Activated naive CD4-positive, alpha-beta T cell treated with anti-CD3 and anti-CD28 coated beads, Interleukin-2, amount 50 U/mL, for 72 hours (primary cell): ENCODE results near the gene ZGPAT. TPM values are rescaled to one million over a fixed set of nuclear protein-coding genes. Genes with fewer than 3 reads are reported as not detected.
"Not testable (repeated sequence)": the region's sequence is repeated elsewhere in the genome, so short reads cannot be mapped to it uniquely, and the experiment has no call there.

Experiments
- ATAC-seq, 2 donors: fragments of 150-1000 bp; cut with Tn5 transposase; 2 replicates each; pipeline ENCODE4 v1.10.0; 2021; ENCODE audit warnings: mild to moderate bottlenecking in 2 of 2, moderate library complexity in 2 of 2
- DNase-seq, 2 donors: peaks; one replicate each; pipeline ENCODE4 v3.0.0; 2021 to 2022; ENCODE audit warnings: low spot score in 2 of 2
- H3K27ac Mint-ChIP-seq, 2 donors: one replicate each; pipeline ENCODE4 v1.8.0; 2022; ENCODE audit warnings: mild to moderate bottlenecking in 2 of 2, mixed read lengths in 2 of 2
- H3K36me3 Mint-ChIP-seq, 2 donors: one replicate each; pipeline ENCODE4 v1.8.0; 2022; ENCODE audit warnings: mixed read lengths in 2 of 2
- H3K9me3 Mint-ChIP-seq, 2 donors: one replicate each; pipeline ENCODE4 v1.8.0; 2022; ENCODE audit warnings: mixed read lengths in 2 of 2
- total RNA-seq, 2 donors: library from RNA; stranded (reverse); gene quantifications; one replicate each; pipeline ENCODE4 v1.2.3, GENCODE V29; 2022

ZGPAT gene
- total RNA-seq, 2 donors from 2014 or later: 12.5 to 24.0 TPM

- not testable (repeated sequence) for H3K9me3 Mint-ChIP-seq, H3K27ac Mint-ChIP-seq, ATAC-seq, DNase-seq
- H3K36me3 Mint-ChIP-seq: peaks cover 0 to 15% of the 10 kb centered on the region in 2 donors
These were observed 36.1 kb upstream of the ZGPAT start for GRCh38 chr20:63671695-63672094.

- H3K27ac Mint-ChIP-seq: no peak overlapping the region
- no peaks in the 10 kb centered on the region for H3K9me3 Mint-ChIP-seq
- DNase-seq (no peak), ATAC-seq (no peak)
- H3K36me3 Mint-ChIP-seq: peaks cover 0 to 15% of the 10 kb centered on the region in 2 donors
These were observed 35.2 kb upstream of the ZGPAT start for GRCh38 chr20:63672666-63673065.

GRCh38 chr20:63673951-63674350, 33.9 kb upstream of the ZGPAT start:
- Mint-ChIP-seq H3K36me3 (peaks cover 0 to 16% of the 10 kb centered on the region in 2 donors), H3K27ac (no peak overlapping the region), H3K9me3 (no peaks in the 10 kb centered on the region)
- DNase-seq: no peak
- no peak for ATAC-seq

GRCh38 chr20:63675681-63676368, 32.0 kb upstream of the ZGPAT start:
- no peak for ATAC-seq
- DNase-seq: no peak
- Mint-ChIP-seq H3K9me3 (no peaks in the 10 kb centered on the region), H3K27ac (no peak overlapping the region), H3K36me3 (peaks cover 0 to 16% of the 10 kb centered on the region in 2 donors)

- no peak for ATAC-seq
These were observed 29.8 kb upstream of the ZGPAT start for GRCh38 chr20:63678071-63678470.

GRCh38 chr20:63678667-63679465, 29.0 kb upstream of the ZGPAT start:
- H3K27ac Mint-ChIP-seq: no peak overlapping the region
- ATAC-seq (no peak), DNase-seq (no peak)
- no peaks in the 10 kb centered on the region for H3K9me3 Mint-ChIP-seq
- H3K36me3 Mint-ChIP-seq: peaks cover 0 to 16% of the 10 kb centered on the region in 2 donors

More at GRCh38 chr20:63678071-63678470, 29.8 kb upstream of the ZGPAT start:
- Mint-ChIP-seq H3K36me3 (peaks cover 0 to 16% of the 10 kb centered on the region in 2 donors), H3K9me3 (no peaks in the 10 kb centered on the region), H3K27ac (no peak overlapping the region)
- no peak for DNase-seq

GRCh38 chr20:63679799-63680305, 28.0 kb upstream of the ZGPAT start:
- ATAC-seq: no peak

GRCh38 chr20:63680427-63680826, 27.4 kb upstream of the ZGPAT start:
- no peaks in the 10 kb centered on the region for H3K9me3 Mint-ChIP-seq
- ATAC-seq (no peak), DNase-seq (no peak)
- H3K27ac Mint-ChIP-seq: no peak overlapping the region
- H3K36me3 Mint-ChIP-seq: peaks cover 0 to 16% of the 10 kb centered on the region in 2 donors

More at GRCh38 chr20:63679799-63680305, 28.0 kb upstream of the ZGPAT start:
- Mint-ChIP-seq H3K36me3 (peaks cover 0 to 16% of the 10 kb centered on the region in 2 donors), H3K9me3 (no peaks in the 10 kb centered on the region), H3K27ac (no peak overlapping the region)
- DNase-seq: no peak

- peaks cover 0 to 12% of the 10 kb centered on the region in 2 donors for H3K36me3 Mint-ChIP-seq
These were observed 26.8 kb upstream of the ZGPAT start for GRCh38 chr20:63680857-63681608.

GRCh38 chr20:63681609-63682142, 26.2 kb upstream of the ZGPAT start:
- DNase-seq (no peak), ATAC-seq (peak in 1 of 2 donors; percentile 15)
- Mint-ChIP-seq H3K27ac (no peak overlapping the region), H3K36me3 (peaks cover 0 to 8% of the 10 kb centered on the region in 2 donors), H3K9me3 (no peaks in the 10 kb centered on the region)

More at GRCh38 chr20:63680857-63681608, 26.8 kb upstream of the ZGPAT start:
- no peak for DNase-seq
- Mint-ChIP-seq H3K27ac (no peak overlapping the region), H3K9me3 (no peaks in the 10 kb centered on the region)
- ATAC-seq: no peak

GRCh38 chr20:63682384-63683139, 25.3 kb upstream of the ZGPAT start:
- Mint-ChIP-seq H3K27ac (no peak overlapping the region), H3K9me3 (no peaks in the 10 kb centered on the region), H3K36me3 (peaks cover 0 to 8% of the 10 kb centered on the region in 2 donors)
- ATAC-seq (peak; percentile 18), DNase-seq (no peak)

- ATAC-seq: no peak
- no peak for DNase-seq
- Mint-ChIP-seq H3K36me3 (no peaks in the 10 kb centered on the region), H3K27ac (peak overlapping the region in 1 of 2 donors; percentile 85), H3K9me3 (no peaks in the 10 kb centered on the region)
These were observed 22.4 kb upstream of the ZGPAT start for GRCh38 chr20:63685269-63686026.

- H3K9me3 Mint-ChIP-seq: no peaks in the 10 kb centered on the region
- H3K27ac Mint-ChIP-seq: peak overlapping the region in 1 of 2 donors; percentile 85
- no peaks in the 10 kb centered on the region for H3K36me3 Mint-ChIP-seq
- ATAC-seq (no peak), DNase-seq (no peak)
These were observed 21.7 kb upstream of the ZGPAT start for GRCh38 chr20:63686094-63686491.

GRCh38 chr20:63686492-63687321, 21.1 kb upstream of the ZGPAT start:
- Mint-ChIP-seq H3K27ac (peak overlapping the region in 1 of 2 donors; percentile 85), H3K9me3 (no peaks in the 10 kb centered on the region), H3K36me3 (no peaks in the 10 kb centered on the region)
- peak; percentile 48 to 81 for ATAC-seq
- no peak for DNase-seq
